Measurements from ENCODE around the gene BRI3BP.

GRCh38 chr12:125038976-125039625 lies 45.7 kb downstream of the BRI3BP start:
- TF ChIP-seq POLR2A (IDR thresholded peaks at IDR 0.05): no peak
- TF ChIP-seq, protein P1, sequence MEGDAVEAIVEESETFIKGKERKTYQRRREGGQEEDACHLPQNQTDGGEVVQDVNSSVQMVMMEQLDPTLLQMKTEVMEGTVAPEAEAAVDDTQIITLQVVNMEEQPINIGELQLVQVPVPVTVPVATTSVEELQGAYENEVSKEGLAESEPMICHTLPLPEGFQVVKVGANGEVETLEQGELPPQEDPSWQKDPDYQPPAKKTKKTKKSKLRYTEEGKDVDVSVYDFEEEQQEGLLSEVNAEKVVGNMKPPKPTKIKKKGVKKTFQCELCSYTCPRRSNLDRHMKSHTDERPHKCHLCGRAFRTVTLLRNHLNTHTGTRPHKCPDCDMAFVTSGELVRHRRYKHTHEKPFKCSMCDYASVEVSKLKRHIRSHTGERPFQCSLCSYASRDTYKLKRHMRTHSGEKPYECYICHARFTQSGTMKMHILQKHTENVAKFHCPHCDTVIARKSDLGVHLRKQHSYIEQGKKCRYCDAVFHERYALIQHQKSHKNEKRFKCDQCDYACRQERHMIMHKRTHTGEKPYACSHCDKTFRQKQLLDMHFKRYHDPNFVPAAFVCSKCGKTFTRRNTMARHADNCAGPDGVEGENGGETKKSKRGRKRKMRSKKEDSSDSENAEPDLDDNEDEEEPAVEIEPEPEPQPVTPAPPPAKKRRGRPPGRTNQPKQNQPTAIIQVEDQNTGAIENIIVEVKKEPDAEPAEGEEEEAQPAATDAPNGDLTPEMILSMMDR (IDR thresholded peaks at IDR 0.05 in 8 of 11, conservative IDR thresholded peaks at IDR 0.05 in 3 of 11): no peak
- TF ChIP-seq POLR2AphosphoS5 (IDR thresholded peaks at IDR 0.05): no peak
